GM12878 (cell line): ENCODE results near the gene TBC1D5. TPM values are rescaled to one million over a fixed set of nuclear protein-coding genes. Genes with fewer than 3 reads are reported as not detected.

Source experiments
- CBX5 ChIP-seq: sonication (generic); IDR thresholded peaks from 2 replicates; pipeline ENCODE4 v1.6.1; 2016; ENCODE audit warnings: low read depth, moderate library complexity, mild to moderate bottlenecking, inconsistent platforms
- CEBPB ChIP-seq, 2 experiments: fragments of 150-350 bp in 1 of 2; IDR thresholded peaks; 2 replicates each; pipeline ENCODE4 v1.6.1; 2012 to 2014; ENCODE audit warnings: low read depth in 2 of 2, low read length in 2 of 2, borderline replicate concordance in 1 of 2, inconsistent platforms in 1 of 2
- CREM ChIP-seq: IDR thresholded peaks from 2 replicates; pipeline ENCODE4 v1.6.1; 2014; ENCODE audit warnings: antibody characterized with exemption, low read depth
- E2F4 ChIP-seq: IDR thresholded peaks from 2 replicates; pipeline ENCODE4 v1.6.1; 2012; ENCODE audit warnings: low read depth, low read length, improper control_type of control experiment
- E2F8 ChIP-seq: fragments of 450-650 bp; IDR thresholded peaks from 2 replicates; pipeline ENCODE4 v1.6.1; 2018; ENCODE audit warnings: mild to moderate bottlenecking, low read depth, moderate library complexity; ENCODE audit not compliant: partially characterized antibody
- ETV6 ChIP-seq, 2 experiments: fragments of 450-650 bp in 1 of 2; IDR thresholded peaks in 1 of 2; conservative IDR thresholded peaks in 1 of 2; 2 replicates each; pipeline ENCODE4 v1.6.1; 2014; ENCODE audit warnings: antibody characterized with exemption in 1 of 2, borderline replicate concordance in 1 of 2, low read depth in 1 of 2, mild to moderate bottlenecking in 1 of 2, moderate library complexity in 1 of 2
- HDGF ChIP-seq: fragments of 450-650 bp; IDR thresholded peaks from 2 replicates; pipeline ENCODE4 v1.6.1; 2016; ENCODE audit warnings: antibody characterized with exemption
- IRF4 ChIP-seq: IDR thresholded peaks from 2 replicates; pipeline ENCODE4 v1.6.1; 2011; ENCODE audit warnings: low read depth, low read length
- KLF5 ChIP-seq: fragments of 450-650 bp; IDR thresholded peaks from 2 replicates; pipeline ENCODE4 v1.6.1; 2014; ENCODE audit warnings: mild to moderate bottlenecking; ENCODE audit not compliant: partially characterized antibody
- MAX ChIP-seq: IDR thresholded peaks from 2 replicates; pipeline ENCODE4 v1.6.1; 2012; ENCODE audit warnings: low read depth, low read length, improper control_type of control experiment
- MTA2 ChIP-seq: fragments of 450-650 bp; IDR thresholded peaks from 2 replicates; pipeline ENCODE4 v1.6.1; 2016; ENCODE audit warnings: low read depth, mild to moderate bottlenecking, moderate library complexity
- PML ChIP-seq: IDR thresholded peaks from 2 replicates; pipeline ENCODE4 v1.6.1; 2012; ENCODE audit warnings: low read length, inconsistent platforms
- POLR2A ChIP-seq: IDR thresholded peaks from 2 replicates; pipeline ENCODE4 v1.6.1; 2011; ENCODE audit warnings: low read depth, mild to moderate bottlenecking, low read length
- POU2F2 ChIP-seq: IDR thresholded peaks from 3 replicates; pipeline ENCODE4 v1.6.1; 2011; ENCODE audit warnings: low read depth, mild to moderate bottlenecking, low read length, borderline replicate concordance
- RUNX3 ChIP-seq: IDR thresholded peaks from 2 replicates; pipeline ENCODE4 v1.6.1; 2012; ENCODE audit warnings: low read length, inconsistent platforms
- SREBF2 ChIP-seq: IDR thresholded peaks from 2 replicates; pipeline ENCODE4 v1.6.1; 2012; ENCODE audit warnings: mild to moderate bottlenecking, low read length
- TBL1XR1 ChIP-seq: IDR thresholded peaks from 2 replicates; pipeline ENCODE4 v1.6.1; 2012; ENCODE audit warnings: low read depth, low read length, improper control_type of control experiment
- TCF7 ChIP-seq: IDR thresholded peaks from 2 replicates; pipeline ENCODE4 v1.6.1; 2014; ENCODE audit warnings: antibody characterized with exemption, borderline replicate concordance
- YBX1 ChIP-seq: fragments of 450-650 bp; IDR thresholded peaks from 2 replicates; pipeline ENCODE4 v1.6.1; 2016; ENCODE audit warnings: antibody characterized with exemption
- ZBTB11 ChIP-seq: fragments of 450-650 bp; formaldehyde crosslinking; IDR thresholded peaks from 2 replicates; pipeline ENCODE4 v1.5.0; 2022; ENCODE audit warnings: mild to moderate bottlenecking, missing genetic modification characterization
- ZNF217 ChIP-seq: fragments of 450-650 bp; IDR thresholded peaks from 2 replicates; pipeline ENCODE4 v1.6.1; 2017; ENCODE audit warnings: antibody characterized with exemption, mild to moderate bottlenecking
- polyA plus RNA-seq, 11 experiments: library from polyadenylated mRNA; depleted of rRNA in 4 of 11; unstranded in 6 of 11; stranded (reverse) in 5 of 11; fragments of >200 nt; fragmentation: Nextera tagmentation in 4 of 11; fragmentation: Illumina TruSeq in 1 of 11; extraction: Ambion mirVana in 4 of 11; extraction: Trizol in 1 of 11; gene quantifications; 1 replicate in 1 of 11; 2 replicates in 10 of 11; pipeline versions ENCODE4 v1.2.1 to v1.2.3, GENCODE V29; 2011 to 2016; ENCODE audit warnings: inconsistent platforms in 2 of 11, missing spikeins in 2 of 11, low read depth in 1 of 11
- total RNA-seq, 4 experiments: library from RNA; depleted of rRNA in 3 of 4; stranded (reverse); fragments of >200 nt in 3 of 4; fragmentation: Illumina TruSeq in 1 of 4; extraction: Trizol in 1 of 4; gene quantifications; 2 replicates each; pipeline versions ENCODE4 v1.2.1 to v1.2.3, GENCODE V29; 2013 to 2021

Gene TBC1D5
- total and polyA plus RNA-seq, 10 of the 15 experiments (the other 5 are each of a cell fraction or from before 2014, with no cell fraction given), result 5.5 to 61.0 (median 43.8) TPM

- no peak for TF ChIP-seq ZBTB11 (CRISPR knock-in tag)
- peak; percentile 98 for TF ChIP-seq MTA2
- 0 out of 2 replicates have a peak, but pooled peaks have one; percentile 57 for TF ChIP-seq CBX5
- TF ChIP-seq ZNF217, result peak; percentile 73
- TF ChIP-seq IRF4, result peak; percentile 77
- TF ChIP-seq POU2F2, result peak; percentile 57; the same call in 1 of the 3 replicates
- TF ChIP-seq CREM, result peak; percentile 75; the same call in 1 of the 2 replicates
- TF ChIP-seq MAX, result 0 out of 2 replicates have a peak, but pooled peaks have one; percentile 46
- TF ChIP-seq TCF7, result no peak
- TF ChIP-seq TBL1XR1, result peak; percentile 84
- TF ChIP-seq E2F8, result no peak
- no peak for TF ChIP-seq SREBF2
- TF ChIP-seq RUNX3, result peak; percentile 88
- peak in 1 of 2 experiments; percentile 61; a peak in 1 of 4 replicates for TF ChIP-seq CEBPB (IDR thresholded peaks at IDR 0.05; ENCODE audit: borderline replicate concordance in 1 of 2, low read depth in 2 of 2, low read length in 2 of 2)
- TF ChIP-seq ETV6 (conservative IDR thresholded peaks at IDR 0.05 in 1 of 2, IDR thresholded peaks at IDR 0.05 in 1 of 2; ENCODE audit: borderline replicate concordance in 1 of 2, low read depth in 1 of 2), result peak in 1 of 2 experiments; percentile 39; a peak in 1 of 4 replicates
- TF ChIP-seq E2F4, result 0 out of 2 replicates have a peak, but pooled peaks have one; percentile 11
- TF ChIP-seq PML, result 0 out of 2 replicates have a peak, but pooled peaks have one; percentile 21
- no peak for TF ChIP-seq KLF5
- TF ChIP-seq POLR2A, result 0 out of 2 replicates have a peak, but pooled peaks have one; percentile 23
- TF ChIP-seq HDGF, result no peak
- no peak for TF ChIP-seq YBX1
These were observed 547.2 kb downstream of the TBC1D5 start (continued) for GRCh38 chr3:17195192-17195611.
